Measurements from ENCODE around the gene CDC6.

CDC6 gene

DNA sequence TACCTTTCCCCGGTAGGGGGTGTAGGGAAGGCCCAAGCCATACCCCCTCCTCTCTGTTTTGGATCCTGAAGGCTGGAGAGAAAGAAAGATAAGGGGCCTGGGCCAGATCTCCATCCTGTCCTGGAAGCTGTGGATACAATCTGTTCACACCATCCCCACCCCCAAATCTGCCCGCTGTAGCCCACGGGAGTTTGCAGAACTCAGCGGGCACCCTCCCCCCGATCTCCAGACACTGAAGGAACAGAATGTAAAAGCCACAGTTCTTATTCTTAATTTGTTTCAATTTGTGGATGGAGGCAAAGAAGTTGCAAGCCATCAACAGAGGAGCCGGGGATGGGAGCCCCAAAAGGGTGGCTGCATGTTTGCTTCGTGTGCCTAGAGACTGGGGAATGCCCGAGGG, 49.7 kb downstream of the CDC6 start:
- H3K4me3 ChIP-seq (ENCODE audit: low read depth, low read length): no peak overlapping the region
- TF ChIP-seq CTCF (IDR thresholded peaks at IDR 0.05; ENCODE audit: insufficient read depth, low read depth, low read length, missing control alignments): no peak
- no peak for DNase-seq (ENCODE audit: low read depth)

- TF ChIP-seq CTCF (IDR thresholded peaks at IDR 0.05; ENCODE audit: insufficient read depth, low read depth, low read length, missing control alignments): no peak
- no peak for DNase-seq (ENCODE audit: low read depth)
- no peak overlapping the region for H3K4me3 ChIP-seq (ENCODE audit: low read depth, low read length)
Measured at GRCh38 chr17:40338058-40338457, 50.4 kb downstream of the CDC6 start.

- DNase-seq (ENCODE audit: low read depth): no peak
- H3K4me3 ChIP-seq (ENCODE audit: low read depth, low read length): no peak overlapping the region
- TF ChIP-seq CTCF (IDR thresholded peaks at IDR 0.05; ENCODE audit: insufficient read depth, low read depth, low read length, missing control alignments): no peak
Measured at GRCh38 chr17:40338941-40339649, 51.4 kb downstream of the CDC6 start.

DNA sequence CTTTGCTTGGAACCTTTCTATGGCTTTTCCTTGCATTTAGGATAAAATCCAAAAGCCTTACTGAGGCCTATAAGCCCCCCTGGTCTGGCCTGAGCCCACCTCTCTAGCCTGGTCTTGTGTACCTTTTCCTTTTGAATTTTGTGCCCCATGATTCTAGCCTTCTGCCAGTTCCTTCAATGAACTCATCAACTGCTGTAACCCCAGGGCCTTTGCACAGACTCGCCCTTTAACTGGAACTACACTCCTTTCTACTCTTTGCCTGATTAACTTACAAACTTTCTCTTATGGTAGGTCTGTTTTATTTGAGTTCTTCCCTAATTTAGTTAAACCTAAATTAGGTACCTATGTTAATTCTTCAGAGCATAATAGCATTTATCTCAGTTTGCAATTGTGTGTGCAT, 52.6 kb downstream of the CDC6 start:
- TF ChIP-seq CTCF (IDR thresholded peaks at IDR 0.05; ENCODE audit: insufficient read depth, low read depth, low read length, missing control alignments): no peak
- no peak for DNase-seq (ENCODE audit: low read depth)
- H3K4me3 ChIP-seq (ENCODE audit: low read depth, low read length): peak overlapping the region; percentile 48

- TF ChIP-seq CTCF (IDR thresholded peaks at IDR 0.05; ENCODE audit: insufficient read depth, low read depth, low read length, missing control alignments): peak; percentile 29
- H3K4me3 ChIP-seq (ENCODE audit: low read depth, low read length): peak overlapping the region; percentile 48
- peak; percentile 88 for DNase-seq (ENCODE audit: low read depth)
Measured at GRCh38 chr17:40340880-40341807, 53.5 kb downstream of the CDC6 start.

DNA sequence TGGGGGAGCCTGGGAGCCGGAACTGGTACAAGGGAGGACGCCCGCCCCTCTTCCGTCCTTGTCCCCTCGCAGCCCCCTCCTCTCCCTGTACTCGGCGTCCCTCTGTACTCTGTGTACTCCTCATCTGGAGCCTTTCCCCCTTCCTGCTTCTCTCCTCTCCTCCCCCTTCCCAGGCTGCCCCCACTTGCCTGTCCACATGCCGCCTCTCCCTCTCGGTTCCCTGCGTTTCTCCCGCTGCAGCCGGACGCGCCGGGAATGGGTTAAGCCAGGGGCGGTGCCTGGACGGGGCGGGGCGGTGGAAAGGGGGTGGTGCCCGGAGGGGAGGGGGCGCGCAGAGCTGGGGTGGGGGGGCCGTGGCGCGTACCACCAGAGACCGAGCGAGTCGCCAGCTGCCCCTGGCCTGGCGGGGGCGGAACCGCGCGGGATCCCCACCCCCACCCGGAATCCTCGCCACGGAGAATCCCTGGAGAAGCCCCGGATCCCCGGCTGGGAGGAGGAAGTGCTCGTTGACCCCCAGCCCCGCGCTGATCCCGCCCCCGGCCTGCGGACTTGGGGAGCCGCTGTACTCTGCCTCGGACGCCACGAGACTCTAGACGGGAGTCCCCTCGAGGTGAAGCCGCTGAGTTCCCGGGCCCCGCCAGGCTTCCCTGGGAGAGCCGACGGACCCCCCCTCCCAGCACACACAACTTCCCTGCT, 54.3 kb downstream of the CDC6 start:
- H3K4me3 ChIP-seq (ENCODE audit: low read depth, low read length): peak overlapping the region; percentile 48; the same call in 1 of the 2 replicates
- no peak for TF ChIP-seq CTCF (IDR thresholded peaks at IDR 0.05; ENCODE audit: insufficient read depth, low read depth, low read length, missing control alignments)
- DNase-seq (ENCODE audit: low read depth): no peak

Data from GM12865 (cell line).